ENCODE data around the gene PDPK1. TPM values are rescaled to one million over a fixed set of nuclear protein-coding genes. Genes with fewer than 3 reads are reported as not detected.
"Not testable (repeated sequence)": the region's sequence is repeated elsewhere in the genome, so short reads cannot be mapped to it uniquely, and the experiment has no call there.

The PDPK1 gene
- total RNA-seq, 2 donors from 2014 or later, result 52.1 to 67.7 TPM

GRCh38 chr16:2568573-2568972 lies 30.8 kb downstream of the PDPK1 start:
- not testable (repeated sequence) for H3K4me1 Mint-ChIP-seq; H3K27ac Mint-ChIP-seq; ATAC-seq (replicated peaks); H3K36me3 Mint-ChIP-seq (ENCODE audit: low read depth); H3K9me3 Mint-ChIP-seq; H3K27me3 Mint-ChIP-seq; H3K4me3 Mint-ChIP-seq

GRCh38 chr16:2572704-2573103 lies 34.9 kb downstream of the PDPK1 start:
- not testable (repeated sequence) for H3K36me3 Mint-ChIP-seq (ENCODE audit: low read depth); H3K4me1 Mint-ChIP-seq; H3K27me3 Mint-ChIP-seq; H3K27ac Mint-ChIP-seq; H3K9me3 Mint-ChIP-seq; H3K4me3 Mint-ChIP-seq
- peak; percentile 92 for ATAC-seq (replicated peaks)

- H3K4me3 Mint-ChIP-seq; H3K36me3 Mint-ChIP-seq (ENCODE audit: low read depth); H3K27ac Mint-ChIP-seq; H3K27me3 Mint-ChIP-seq; H3K4me1 Mint-ChIP-seq; ATAC-seq (replicated peaks); H3K9me3 Mint-ChIP-seq: not testable (repeated sequence)
Observed at GRCh38 chr16:2575839-2576238, 38.0 kb downstream of the PDPK1 start.

GRCh38 chr16:2577044-2577443 lies 39.2 kb downstream of the PDPK1 start:
- H3K9me3 Mint-ChIP-seq; H3K36me3 Mint-ChIP-seq (ENCODE audit: low read depth); H3K27me3 Mint-ChIP-seq; ATAC-seq (replicated peaks); H3K4me3 Mint-ChIP-seq; H3K27ac Mint-ChIP-seq; H3K4me1 Mint-ChIP-seq: not testable (repeated sequence)

DNA sequence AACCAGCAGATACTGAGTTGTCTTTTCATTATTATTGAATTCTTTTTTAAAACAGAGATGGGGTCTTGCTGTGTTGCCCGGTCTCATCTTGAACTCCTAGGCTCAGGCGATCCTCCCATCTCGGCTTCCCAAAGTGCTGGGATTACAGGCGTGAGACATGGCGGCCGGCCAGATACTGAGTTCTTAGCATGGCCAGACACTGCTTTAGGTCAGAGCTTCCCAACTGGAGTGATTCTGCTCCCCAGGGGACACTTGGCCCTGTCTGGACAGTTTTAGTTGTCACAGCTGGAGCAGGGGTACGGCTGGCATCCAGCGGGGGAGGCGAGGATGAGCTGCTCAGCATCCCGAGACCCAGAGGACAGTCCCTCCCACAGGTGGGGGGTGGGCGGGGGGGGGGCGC lies 41.1 kb downstream of the PDPK1 start:
- H3K27ac Mint-ChIP-seq; ATAC-seq (replicated peaks); H3K4me3 Mint-ChIP-seq; H3K9me3 Mint-ChIP-seq; H3K4me1 Mint-ChIP-seq; H3K27me3 Mint-ChIP-seq; H3K36me3 Mint-ChIP-seq (ENCODE audit: low read depth): not testable (repeated sequence)

DNA sequence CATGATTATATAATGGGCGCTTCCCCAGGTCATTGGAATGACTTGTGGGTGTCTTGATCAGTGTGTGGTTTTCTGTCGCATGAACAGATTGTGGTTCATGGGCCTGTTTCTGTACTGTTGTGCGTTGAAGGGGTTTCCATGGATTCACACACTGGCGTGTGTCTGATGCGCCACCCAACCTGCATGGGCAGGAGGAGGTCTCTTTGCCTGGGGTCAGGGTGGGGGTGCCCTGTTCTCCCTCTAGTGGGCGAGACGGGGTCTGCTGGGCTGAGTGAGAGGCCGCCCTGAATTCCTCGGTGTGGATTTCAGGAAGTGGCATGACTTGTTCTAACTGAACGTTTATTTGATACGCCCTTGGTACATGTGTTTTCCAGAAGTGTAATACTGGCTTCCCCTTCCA lies 42.3 kb downstream of the PDPK1 start:
- H3K36me3 Mint-ChIP-seq (ENCODE audit: low read depth); H3K9me3 Mint-ChIP-seq; H3K4me3 Mint-ChIP-seq; H3K27ac Mint-ChIP-seq; H3K4me1 Mint-ChIP-seq; H3K27me3 Mint-ChIP-seq: not testable (repeated sequence)
- peak; percentile 67 for ATAC-seq (replicated peaks)

- H3K9me3 Mint-ChIP-seq; H3K36me3 Mint-ChIP-seq (ENCODE audit: low read depth); H3K27ac Mint-ChIP-seq; ATAC-seq (replicated peaks); H3K4me1 Mint-ChIP-seq; H3K27me3 Mint-ChIP-seq; H3K4me3 Mint-ChIP-seq: not testable (repeated sequence)
Observed at GRCh38 chr16:2580818-2581217, 43.0 kb downstream of the PDPK1 start.

- no peaks in the 10 kb centered on the region for H3K27me3 Mint-ChIP-seq
- ATAC-seq (replicated peaks), result no peak
- no peak overlapping the region for H3K27ac Mint-ChIP-seq
- no peaks in the 10 kb centered on the region for H3K9me3 Mint-ChIP-seq
- H3K4me1 Mint-ChIP-seq, result peaks cover 6% of the 10 kb centered on the region
- peaks cover 49% of the 10 kb centered on the region for H3K36me3 Mint-ChIP-seq (ENCODE audit: low read depth)
- H3K4me3 Mint-ChIP-seq, result no peak overlapping the region
Observed at GRCh38 chr16:2584729-2585650, 47.2 kb downstream of the PDPK1 start.

GRCh38 chr16:2585651-2586081 lies 47.8 kb downstream of the PDPK1 start:
- Mint-ChIP-seq H3K9me3 (no peaks in the 10 kb centered on the region), H3K36me3 (ENCODE audit: low read depth) (peaks cover 56% of the 10 kb centered on the region), H3K27me3 (no peaks in the 10 kb centered on the region), H3K27ac (no peak overlapping the region), H3K4me3 (no peak overlapping the region), H3K4me1 (peaks cover 12% of the 10 kb centered on the region)
- ATAC-seq (replicated peaks), result no peak

DNA sequence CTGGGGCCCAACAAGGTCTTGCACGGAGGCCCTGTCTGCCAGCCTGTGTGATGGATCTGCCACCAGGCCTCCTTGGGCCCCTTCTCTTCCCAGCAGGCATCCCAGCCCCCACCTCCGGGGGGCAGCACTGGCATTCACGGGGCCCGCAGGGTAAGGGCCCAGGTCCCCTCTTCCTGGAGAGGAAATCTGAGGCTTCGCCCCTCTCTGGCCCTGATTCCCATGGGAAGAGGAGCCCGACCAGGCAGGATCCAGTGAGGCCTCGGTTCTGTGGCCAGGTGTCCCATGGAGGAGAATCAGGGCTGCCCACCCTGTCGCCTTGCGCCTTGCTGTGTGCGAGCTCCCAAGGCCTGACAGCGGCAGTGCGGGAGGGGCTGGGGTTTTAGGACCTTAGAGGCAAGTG lies 48.4 kb downstream of the PDPK1 start:
- no peak overlapping the region for H3K4me3 Mint-ChIP-seq
- no peaks in the 10 kb centered on the region for H3K27me3 Mint-ChIP-seq
- no peaks in the 10 kb centered on the region for H3K9me3 Mint-ChIP-seq
- ATAC-seq (replicated peaks), result no peak
- H3K4me1 Mint-ChIP-seq, result peaks cover 12% of the 10 kb centered on the region
- H3K36me3 Mint-ChIP-seq (ENCODE audit: low read depth), result peaks cover 61% of the 10 kb centered on the region
- no peak overlapping the region for H3K27ac Mint-ChIP-seq

- Mint-ChIP-seq H3K9me3 (no peaks in the 10 kb centered on the region), H3K27me3 (no peaks in the 10 kb centered on the region), H3K27ac (peak overlapping the region; percentile 46), H3K36me3 (ENCODE audit: low read depth) (peaks cover 65% of the 10 kb centered on the region), H3K4me1 (peaks cover 15% of the 10 kb centered on the region), H3K4me3 (no peak overlapping the region)
- ATAC-seq (replicated peaks), result no peak
Observed at GRCh38 chr16:2586901-2587480, 49.2 kb downstream of the PDPK1 start.

GRCh38 chr16:2587891-2588565 lies 50.2 kb downstream of the PDPK1 start:
- Mint-ChIP-seq H3K4me3 (no peak overlapping the region), H3K4me1 (peaks cover 17% of the 10 kb centered on the region), H3K36me3 (ENCODE audit: low read depth) (peaks cover 70% of the 10 kb centered on the region), H3K9me3 (no peaks in the 10 kb centered on the region), H3K27me3 (no peaks in the 10 kb centered on the region), H3K27ac (peak overlapping the region; percentile 46)
- ATAC-seq (replicated peaks), result no peak

- no peak for ATAC-seq (replicated peaks)
- Mint-ChIP-seq H3K9me3 (no peaks in the 10 kb centered on the region), H3K4me3 (peak overlapping the region; percentile 55), H3K27ac (peak overlapping the region; percentile 65), H3K36me3 (ENCODE audit: low read depth) (peaks cover 87% of the 10 kb centered on the region), H3K27me3 (no peaks in the 10 kb centered on the region), H3K4me1 (peaks cover 24% of the 10 kb centered on the region)
Observed at GRCh38 chr16:2591476-2592240, 53.8 kb downstream of the PDPK1 start.

DNA sequence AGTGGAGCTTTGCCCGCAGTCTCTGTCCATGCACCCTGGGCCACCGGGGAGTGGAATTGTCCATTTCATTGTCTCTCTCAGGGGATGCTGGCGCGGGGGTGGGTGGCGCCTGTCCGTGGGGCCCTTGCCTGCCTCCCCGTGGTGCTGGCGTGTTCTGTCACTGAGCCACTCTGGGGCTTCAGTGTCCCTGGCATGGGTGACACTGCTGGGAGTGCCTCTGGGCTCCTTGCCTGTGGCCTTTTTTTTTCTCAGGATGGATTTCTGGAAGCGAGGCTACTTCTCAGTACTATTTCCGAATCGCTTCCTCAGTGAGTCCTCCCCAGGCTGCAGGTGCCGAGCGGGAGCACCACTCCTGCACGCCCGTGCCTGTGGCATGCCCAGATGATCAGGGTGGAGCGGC lies 55.0 kb downstream of the PDPK1 start:
- H3K36me3 Mint-ChIP-seq (ENCODE audit: low read depth), result peaks cover 87% of the 10 kb centered on the region
- peak overlapping the region; percentile 64 for H3K27ac Mint-ChIP-seq
- no peaks in the 10 kb centered on the region for H3K9me3 Mint-ChIP-seq
- no peaks in the 10 kb centered on the region for H3K27me3 Mint-ChIP-seq
- no peak for ATAC-seq (replicated peaks)
- H3K4me1 Mint-ChIP-seq, result peaks cover 24% of the 10 kb centered on the region
- H3K4me3 Mint-ChIP-seq, result peak overlapping the region; percentile 38

Measured in activated T-helper 17 cell treated with anti-CD3 and anti-CD28 coated beads, Interleukin-2, amount 50 U/mL, for 72 hours (primary cell).